Measurements from ENCODE around the gene TMEM151A.

DNA sequence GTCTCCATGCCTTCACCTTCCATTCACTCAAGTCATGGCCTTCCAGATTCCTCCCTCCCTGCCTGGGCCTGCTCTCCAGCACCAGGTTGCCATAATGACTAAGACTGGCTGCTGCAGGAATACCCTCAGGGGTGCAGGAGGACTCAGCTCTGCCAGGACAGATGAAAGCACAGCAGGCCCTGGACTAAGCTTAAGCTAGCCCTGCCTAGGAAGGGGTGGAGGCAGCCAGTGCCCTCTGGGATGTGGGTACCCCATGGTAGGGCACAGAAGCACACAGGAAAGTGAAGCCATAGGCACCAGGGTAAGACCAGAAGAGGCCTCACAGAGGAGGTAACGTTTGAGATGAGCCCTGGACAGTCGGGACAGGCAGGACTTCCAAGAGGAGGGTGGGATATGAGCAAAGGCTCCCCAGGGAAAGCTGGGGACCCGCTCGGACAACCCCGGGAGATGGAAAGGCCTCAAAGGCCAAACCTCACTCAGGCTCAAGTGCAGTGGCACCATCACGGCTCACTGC lies 47.5 kb downstream of the TMEM151A start:
- no peak for TF ChIP-seq CTCF (IDR thresholded peaks at IDR 0.05)
- no peak for TF ChIP-seq POLR2A (IDR thresholded peaks at IDR 0.05)
